Neutrophil (primary cell): ENCODE measurements around the gene NT5DC2.

Experiments
- H3K27ac ChIP-seq: fragments of 200-600 bp; sonication (generic); 2 replicates; pipeline ENCODE4 v1.5.1; 2016; ENCODE audit warnings: mild to moderate bottlenecking, moderate library complexity
- H3K27me3 ChIP-seq: fragments of 200-600 bp; sonication (generic); 2 replicates; pipeline ENCODE4 v1.6.0; 2016; ENCODE audit warnings: mild to moderate bottlenecking
- H3K36me3 ChIP-seq: fragments of 200-600 bp; sonication (generic); 2 replicates; pipeline ENCODE4 v1.5.1; 2017
- H3K4me1 ChIP-seq, 2 experiments: fragments of 200-600 bp in 1 of 2; sonication (generic) in 1 of 2; 1 replicate in 1 of 2; 2 replicates in 1 of 2; pipeline versions ENCODE4 v1.5.1 to v1.6.1; 2013 to 2016; ENCODE audit warnings: low read depth in 1 of 2, low read length in 1 of 2, mild to moderate bottlenecking in 1 of 2, moderate library complexity in 1 of 2; ENCODE audit not compliant: control insufficient read depth in 1 of 2, insufficient read depth in 1 of 2
- H3K4me3 ChIP-seq, 2 experiments: fragments of 200-600 bp in 1 of 2; sonication (generic) in 1 of 2; 1 replicate in 1 of 2; 2 replicates in 1 of 2; pipeline ENCODE4 v1.5.1; 2013 to 2016; ENCODE audit warnings: low read depth in 1 of 2, low read length in 1 of 2, mild to moderate bottlenecking in 1 of 2, moderate library complexity in 1 of 2
- H3K9me3 ChIP-seq: fragments of 200-600 bp; sonication (generic); 2 replicates; pipeline ENCODE4 v1.5.1; 2016
- CTCF ChIP-seq: fragments of 200-600 bp; sonication (generic); IDR thresholded peaks from 2 replicates; pipeline ENCODE4 v1.5.1; 2016; ENCODE audit warnings: antibody characterized with exemption

The NT5DC2 gene

GRCh38 chr3:52524752-52525679 is 8.6 kb downstream of the NT5DC2 start:
- H3K4me3 ChIP-seq = no peak overlapping the region
- no peaks in the 10 kb centered on the region for H3K36me3 ChIP-seq
- no peaks in the 10 kb centered on the region for H3K4me1 ChIP-seq
- TF ChIP-seq CTCF = no peak
- peaks cover 4% of the 10 kb centered on the region for H3K27me3 ChIP-seq
- no peaks in the 10 kb centered on the region for H3K9me3 ChIP-seq
- H3K27ac ChIP-seq = no peak overlapping the region

GRCh38 chr3:52524258-52524751 is 9.4 kb downstream of the NT5DC2 start:
- Histone ChIP-seq H3K4me3 (no peak overlapping the region), H3K4me1 (no peaks in the 10 kb centered on the region), H3K36me3 (no peaks in the 10 kb centered on the region), H3K27ac (no peak overlapping the region), H3K9me3 (no peaks in the 10 kb centered on the region), H3K27me3 (no peaks in the 10 kb centered on the region)
- no peak for TF ChIP-seq CTCF

GRCh38 chr3:52523386-52524257 is 10.0 kb downstream of the NT5DC2 start:
- H3K27me3 ChIP-seq = no peaks in the 10 kb centered on the region
- H3K27ac ChIP-seq = no peak overlapping the region
- TF ChIP-seq CTCF = no peak
- no peaks in the 10 kb centered on the region for H3K9me3 ChIP-seq
- no peaks in the 10 kb centered on the region for H3K36me3 ChIP-seq
- H3K4me1 ChIP-seq = no peaks in the 10 kb centered on the region
- no peak overlapping the region for H3K4me3 ChIP-seq

GRCh38 chr3:52522651-52523251 is 10.9 kb downstream of the NT5DC2 start:
- Histone ChIP-seq H3K27me3 (no peaks in the 10 kb centered on the region), H3K36me3 (no peaks in the 10 kb centered on the region), H3K27ac (no peak overlapping the region), H3K4me1 (no peaks in the 10 kb centered on the region), H3K4me3 (no peak overlapping the region), H3K9me3 (no peaks in the 10 kb centered on the region)
- TF ChIP-seq CTCF = no peak

GRCh38 chr3:52521881-52522650 is 11.6 kb downstream of the NT5DC2 start:
- no peak overlapping the region for H3K27ac ChIP-seq
- no peaks in the 10 kb centered on the region for H3K9me3 ChIP-seq
- no peaks in the 10 kb centered on the region for H3K4me1 ChIP-seq
- H3K27me3 ChIP-seq = no peaks in the 10 kb centered on the region
- no peak for TF ChIP-seq CTCF
- H3K36me3 ChIP-seq = no peaks in the 10 kb centered on the region
- H3K4me3 ChIP-seq = no peak overlapping the region
